GM18951 (cell line): ENCODE measurements around the gene PPT2.
"Not testable (repeated sequence)": the region's sequence is repeated elsewhere in the genome, so short reads cannot be mapped to it uniquely, and the experiment has no call there.

Source experiments
- POLR2A ChIP-seq: IDR thresholded peaks from 4 replicates; pipeline ENCODE4 v1.6.1; 2011; ENCODE audit warnings: mild to moderate bottlenecking; ENCODE audit not compliant: insufficient read length, insufficient read depth; ENCODE audit errors: extremely low read depth
- in situ Hi-C: fragments of 300-500 bp; cut with MboI; formaldehyde crosslinking; loops from one replicate; pipeline ENCODE4 v1.12.0; 2022; ENCODE audit warnings: low sequenced_read_pairs, mixed read lengths, inconsistent platforms; ENCODE audit not compliant: unreplicated experiment

The PPT2 gene

DNA sequence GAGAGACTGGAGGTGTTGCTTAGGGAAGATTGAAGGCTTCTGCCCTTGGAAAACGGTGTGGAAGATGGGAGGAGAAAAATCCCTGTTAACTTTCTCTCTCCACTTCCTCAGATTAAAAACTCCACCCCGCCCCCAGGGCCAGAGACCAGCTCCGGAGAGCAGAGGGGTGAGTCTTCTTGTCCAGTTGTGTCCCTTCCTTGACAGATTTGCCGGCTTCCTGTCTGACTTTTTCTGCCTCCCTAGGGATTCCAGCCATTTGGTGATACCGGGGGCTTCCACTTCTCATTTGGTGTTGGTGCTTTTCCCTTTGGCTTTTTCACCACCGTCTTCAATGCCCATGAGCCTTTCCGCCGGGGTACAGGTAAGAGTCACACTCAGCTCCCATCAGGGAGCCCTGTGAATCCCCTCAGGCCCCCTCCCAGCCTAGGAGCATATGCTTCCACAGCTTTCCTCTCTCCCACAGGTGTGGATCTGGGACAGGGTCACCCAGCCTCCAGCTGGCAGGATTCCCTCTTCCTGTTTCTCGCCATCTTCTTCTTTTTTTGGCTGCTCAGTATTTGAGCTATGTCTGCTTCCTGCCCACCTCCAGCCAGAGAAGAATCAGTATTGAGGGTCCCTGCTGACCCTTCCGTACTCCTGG, 25.9 kb downstream of the PPT2 start:
- in situ Hi-C loops, result no loop called here

GRCh38 chr6:32181148-32181702, 27.3 kb downstream of the PPT2 start:
- in situ Hi-C loops, result no loop called here
- no peak for TF ChIP-seq POLR2A

More for the DNA sequence above, 25.9 kb downstream of the PPT2 start:
- no peak for TF ChIP-seq POLR2A

GRCh38 chr6:32181915-32182529, 28.1 kb downstream of the PPT2 start:
- no peak for TF ChIP-seq POLR2A
- in situ Hi-C loops, result no loop called here

DNA sequence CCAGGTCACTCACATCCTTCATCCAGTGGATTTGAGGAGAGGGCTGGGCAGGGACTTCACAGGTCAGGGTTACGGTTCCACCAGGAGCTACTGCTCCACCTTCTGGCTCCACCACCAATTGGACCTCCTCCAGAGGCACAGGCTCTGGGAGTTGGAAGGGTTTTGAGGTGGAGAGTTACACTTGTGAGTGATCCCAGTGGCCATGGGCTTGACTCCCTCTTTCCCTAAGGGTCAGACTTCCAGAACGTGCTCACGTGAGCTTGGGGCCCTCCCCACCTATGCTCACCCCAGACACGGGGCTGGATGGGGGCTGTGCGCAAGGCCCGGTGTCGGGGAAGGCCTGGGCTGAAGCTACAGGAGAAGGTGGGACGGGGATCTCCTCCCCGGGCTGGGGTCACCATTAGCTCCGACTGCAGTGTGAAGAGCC, 28.6 kb downstream of the PPT2 start:
- in situ Hi-C loops, result no loop called here
- TF ChIP-seq POLR2A, result no peak

DNA sequence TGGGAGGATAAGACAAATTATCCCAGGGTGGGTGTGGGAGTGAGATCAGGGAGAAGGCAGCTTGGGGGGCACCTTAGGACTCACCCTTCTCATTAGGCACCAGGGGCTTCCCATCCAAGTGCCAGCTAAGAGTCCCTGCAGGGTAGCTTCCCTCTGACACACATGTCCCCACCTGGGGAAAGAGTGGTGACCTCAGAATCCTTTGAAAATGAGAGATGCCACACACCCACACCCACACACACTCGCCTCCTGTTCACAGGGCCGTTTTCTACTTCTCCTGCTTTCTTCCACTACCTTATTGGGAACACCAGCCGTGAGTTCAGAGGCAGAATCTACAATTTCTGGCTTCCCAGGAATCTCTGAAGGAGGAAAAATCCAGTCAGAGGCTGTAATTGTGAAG, 29.1 kb downstream of the PPT2 start:
- no peak for TF ChIP-seq POLR2A

GRCh38 chr6:32183483-32184083, 29.6 kb downstream of the PPT2 start:
- TF ChIP-seq POLR2A, result no peak
- in situ Hi-C loops, result no loop called here

More for the DNA sequence above, 29.1 kb downstream of the PPT2 start:
- in situ Hi-C loops, result no loop called here

GRCh38 chr6:32184084-32184640, 30.2 kb downstream of the PPT2 start, which contains the start of gene AGER:
TSS of gene AGER (minus strand) at chr6:32184253. CDS start at chr6:32184222, 31 bp downstream.
- no peak for TF ChIP-seq POLR2A
- in situ Hi-C loops, result no loop called here

- in situ Hi-C loops, result not testable (repeated sequence)
Observed at GRCh38 chr6:32185681-32186131, 31.8 kb downstream of the PPT2 start.

GRCh38 chr6:32186151-32186840, 32.4 kb downstream of the PPT2 start:
- in situ Hi-C loops, result not testable (repeated sequence)

GRCh38 chr6:32187009-32187709, 33.2 kb downstream of the PPT2 start:
- in situ Hi-C loops, result no loop called here
- TF ChIP-seq POLR2A, result no peak

GRCh38 chr6:32187725-32188380, 33.9 kb downstream of the PPT2 start:
- in situ Hi-C loops, result not testable (repeated sequence)
- peak; percentile 26 for TF ChIP-seq POLR2A
